Glutamatergic neuron (in vitro differentiated cells): ENCODE results near the gene SMYD2. TPM values are rescaled to one million over a fixed set of nuclear protein-coding genes. Genes with fewer than 3 reads are reported as not detected.
A peak's percentile ranks its signal among the peaks of the same experiment; 100 is the strongest.

Source experiments
- DNase-seq: peaks from one replicate; pipeline ENCODE4 v3.0.0; 2022
- H3K27ac Mint-ChIP-seq: one replicate; pipeline ENCODE4 v1.8.0; 2020; ENCODE audit warnings: mild to moderate bottlenecking, mixed read lengths, inconsistent platforms; ENCODE audit not compliant: unreplicated experiment
- H3K27me3 Mint-ChIP-seq: one replicate; pipeline ENCODE4 v1.8.0; 2020; ENCODE audit warnings: mild to moderate bottlenecking, moderate library complexity, mixed read lengths, inconsistent platforms; ENCODE audit not compliant: unreplicated experiment
- H3K36me3 Mint-ChIP-seq: one replicate; pipeline ENCODE4 v1.8.0; 2020; ENCODE audit warnings: mild to moderate bottlenecking, mixed read lengths, inconsistent platforms; ENCODE audit not compliant: unreplicated experiment
- H3K4me1 Mint-ChIP-seq: one replicate; pipeline ENCODE4 v1.8.0; 2020; ENCODE audit warnings: mild to moderate bottlenecking, low read depth, mixed read lengths, inconsistent platforms; ENCODE audit not compliant: unreplicated experiment
- H3K4me3 Mint-ChIP-seq: one replicate; pipeline ENCODE4 v1.8.0; 2020; ENCODE audit warnings: mild to moderate bottlenecking, mixed read lengths, inconsistent platforms; ENCODE audit not compliant: unreplicated experiment
- H3K9me3 Mint-ChIP-seq: one replicate; pipeline ENCODE4 v1.8.0; 2020; ENCODE audit warnings: mild to moderate bottlenecking, moderate library complexity, mixed read lengths, inconsistent platforms; ENCODE audit not compliant: unreplicated experiment
- total RNA-seq: library from RNA; stranded (reverse); fragmentation: NEBNext Ultra II Directional; extraction: Animal tissue kit (Norgen Biotek cat#: 25700); gene quantifications from one replicate; pipeline ENCODE4 v1.2.1, GENCODE V29; 2021; ENCODE audit not compliant: unreplicated experiment
- TF ChIP-seq, protein P1 (sequence below): fragments of 200-600 bp; sonication (generic); IDR thresholded peaks from one replicate; pipeline ENCODE4 v1.5.0; 2021; ENCODE audit not compliant: partially characterized antibody, unreplicated experiment

SMYD2 gene
- total RNA-seq, 1 donor from 2014 or later: 26.0 TPM

DNA sequence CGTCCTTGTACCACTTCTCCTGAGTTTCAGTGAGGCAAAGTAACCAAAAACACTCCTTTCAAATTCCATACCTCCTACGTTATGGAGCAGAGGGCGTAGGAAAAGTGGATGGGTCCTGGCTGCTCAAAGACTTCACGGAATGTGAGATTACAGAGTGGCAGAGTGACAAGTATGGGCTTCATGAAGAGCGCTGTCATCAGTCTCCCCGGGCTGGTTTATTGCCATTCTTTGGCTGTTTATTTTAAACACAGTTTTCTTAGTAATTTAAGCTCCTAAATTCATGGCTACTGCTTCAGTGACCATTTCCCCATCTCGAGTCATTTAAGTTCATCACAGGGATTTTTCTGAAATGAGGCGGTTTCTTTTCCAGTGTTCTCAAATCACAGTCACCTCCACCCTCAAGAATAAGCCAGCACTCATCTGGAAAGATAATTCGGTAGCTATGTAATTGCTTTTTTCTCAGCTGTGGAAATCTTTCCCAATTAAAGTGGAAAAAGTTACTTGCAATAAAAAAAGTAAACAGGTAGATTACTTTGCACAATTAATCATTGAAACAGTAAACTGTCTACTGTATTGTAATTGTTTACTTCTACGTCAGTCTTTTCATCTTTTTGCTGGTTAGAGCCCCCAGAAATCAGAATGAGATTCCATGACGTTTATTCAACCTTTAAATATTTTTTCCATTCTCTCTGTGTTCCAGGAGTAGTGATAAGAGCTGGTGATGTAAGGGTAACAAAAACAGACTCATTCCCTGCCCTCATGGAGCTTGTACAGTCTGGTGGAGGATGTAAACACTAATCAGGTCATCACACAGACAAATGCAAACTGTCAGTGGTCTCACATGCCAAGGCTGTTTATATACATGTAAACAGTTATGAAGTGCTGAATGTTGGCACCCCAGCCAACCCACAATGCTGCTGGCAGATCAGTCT, 3.0 kb upstream of the SMYD2 start:
- Mint-ChIP-seq H3K4me1 (peaks cover 5% of the 10 kb centered on the region), H3K4me3 (no peak overlapping the region), H3K36me3 (peaks cover 5% of the 10 kb centered on the region), H3K27ac (no peak overlapping the region), H3K27me3 (peaks cover 6% of the 10 kb centered on the region), H3K9me3 (peaks cover 9% of the 10 kb centered on the region)
- DNase-seq: no peak
- TF ChIP-seq, protein P1, sequence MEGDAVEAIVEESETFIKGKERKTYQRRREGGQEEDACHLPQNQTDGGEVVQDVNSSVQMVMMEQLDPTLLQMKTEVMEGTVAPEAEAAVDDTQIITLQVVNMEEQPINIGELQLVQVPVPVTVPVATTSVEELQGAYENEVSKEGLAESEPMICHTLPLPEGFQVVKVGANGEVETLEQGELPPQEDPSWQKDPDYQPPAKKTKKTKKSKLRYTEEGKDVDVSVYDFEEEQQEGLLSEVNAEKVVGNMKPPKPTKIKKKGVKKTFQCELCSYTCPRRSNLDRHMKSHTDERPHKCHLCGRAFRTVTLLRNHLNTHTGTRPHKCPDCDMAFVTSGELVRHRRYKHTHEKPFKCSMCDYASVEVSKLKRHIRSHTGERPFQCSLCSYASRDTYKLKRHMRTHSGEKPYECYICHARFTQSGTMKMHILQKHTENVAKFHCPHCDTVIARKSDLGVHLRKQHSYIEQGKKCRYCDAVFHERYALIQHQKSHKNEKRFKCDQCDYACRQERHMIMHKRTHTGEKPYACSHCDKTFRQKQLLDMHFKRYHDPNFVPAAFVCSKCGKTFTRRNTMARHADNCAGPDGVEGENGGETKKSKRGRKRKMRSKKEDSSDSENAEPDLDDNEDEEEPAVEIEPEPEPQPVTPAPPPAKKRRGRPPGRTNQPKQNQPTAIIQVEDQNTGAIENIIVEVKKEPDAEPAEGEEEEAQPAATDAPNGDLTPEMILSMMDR: no peak

DNA sequence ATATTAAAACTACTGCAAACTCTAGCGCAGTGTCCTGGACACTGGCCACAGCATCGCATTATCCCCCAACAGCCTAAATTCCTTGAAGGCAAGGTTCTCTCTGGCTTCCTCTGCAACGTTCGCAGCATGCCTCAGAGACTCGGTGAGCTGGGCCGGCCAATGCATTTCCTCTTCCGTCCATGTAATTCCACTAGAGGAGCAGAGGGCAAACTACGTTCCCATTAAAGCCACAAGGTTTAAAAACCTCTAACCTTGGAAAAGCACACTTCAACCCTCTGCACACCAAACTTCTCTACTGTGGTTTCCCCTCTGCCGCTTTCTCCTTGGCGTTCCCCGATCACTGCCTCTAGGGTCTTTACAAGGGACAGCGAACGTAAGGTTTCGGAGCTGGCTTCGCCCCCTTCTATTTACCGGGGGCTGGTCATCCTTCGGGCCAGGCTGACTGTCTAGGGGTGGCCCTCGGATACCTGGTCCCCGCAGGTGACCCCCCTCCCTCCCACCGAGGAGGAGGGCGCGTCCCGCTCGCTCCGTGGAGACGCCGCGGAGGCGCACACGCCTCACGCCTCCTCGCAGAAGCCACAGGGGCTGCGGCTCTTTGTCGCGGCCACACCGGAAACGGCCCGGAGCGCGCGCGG, 456 bp upstream of the SMYD2 start:
- DNase-seq: peak; percentile 39
- peaks cover 10% of the 10 kb centered on the region for H3K27me3 Mint-ChIP-seq

DNA sequence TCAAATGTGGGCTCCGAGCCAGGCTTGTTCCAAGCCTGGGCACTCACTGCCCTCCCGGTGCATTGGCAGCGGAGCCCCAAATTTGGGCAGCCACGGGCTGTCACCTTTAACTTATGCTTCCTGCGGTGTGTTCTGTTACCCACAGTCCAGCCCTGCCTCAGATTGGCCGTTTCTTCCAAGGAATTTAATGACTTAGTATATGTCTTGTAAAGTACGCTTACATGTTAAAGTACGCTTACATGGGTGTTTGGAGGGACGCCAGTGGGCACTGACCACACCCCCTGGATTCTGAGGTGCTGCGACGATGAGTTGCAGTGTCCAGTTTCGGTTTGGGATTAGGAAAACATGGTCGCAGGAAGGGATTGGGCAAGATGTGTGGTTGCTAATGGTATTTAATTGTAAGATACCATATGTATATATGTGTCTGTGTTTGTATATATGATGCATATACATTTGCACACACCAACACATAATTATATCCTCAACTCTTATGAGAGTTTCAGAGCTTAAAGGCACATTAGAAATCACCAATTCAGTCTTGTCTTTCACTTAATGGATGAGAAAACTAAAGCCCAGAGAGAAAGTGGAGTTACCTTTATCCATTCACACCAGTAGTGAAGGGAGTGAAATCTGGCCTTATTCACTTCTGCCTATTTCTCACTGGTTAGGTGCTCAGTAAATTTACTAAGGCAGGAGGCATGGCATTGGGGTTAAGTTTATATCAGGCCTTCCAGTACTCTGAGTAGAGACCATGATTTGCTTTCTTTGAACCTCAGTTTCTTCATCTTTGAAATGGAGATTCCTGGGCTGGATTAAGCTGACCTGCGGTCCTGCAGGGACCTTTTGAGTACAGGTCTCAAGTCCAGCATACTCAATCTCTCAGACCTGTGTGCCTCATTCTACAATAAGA, 1.0 kb downstream of the SMYD2 start:
- peaks cover 5% of the 10 kb centered on the region for H3K4me1 Mint-ChIP-seq
- H3K27ac Mint-ChIP-seq: no peak overlapping the region
- peaks cover 5% of the 10 kb centered on the region for H3K36me3 Mint-ChIP-seq
- no peak for DNase-seq
- peaks cover 7% of the 10 kb centered on the region for H3K9me3 Mint-ChIP-seq
- H3K27me3 Mint-ChIP-seq: peaks cover 7% of the 10 kb centered on the region
- TF ChIP-seq, protein P1: no peak
- peak overlapping the region; percentile 84 for H3K4me3 Mint-ChIP-seq

More for the DNA sequence above, 456 bp upstream of the SMYD2 start:
- TF ChIP-seq, protein P1: no peak
- H3K9me3 Mint-ChIP-seq: peaks cover 7% of the 10 kb centered on the region
- peaks cover 5% of the 10 kb centered on the region for H3K36me3 Mint-ChIP-seq
- peak overlapping the region; percentile 80 for H3K27ac Mint-ChIP-seq
- peak overlapping the region; percentile 95 for H3K4me3 Mint-ChIP-seq
- H3K4me1 Mint-ChIP-seq: peaks cover 5% of the 10 kb centered on the region

DNA sequence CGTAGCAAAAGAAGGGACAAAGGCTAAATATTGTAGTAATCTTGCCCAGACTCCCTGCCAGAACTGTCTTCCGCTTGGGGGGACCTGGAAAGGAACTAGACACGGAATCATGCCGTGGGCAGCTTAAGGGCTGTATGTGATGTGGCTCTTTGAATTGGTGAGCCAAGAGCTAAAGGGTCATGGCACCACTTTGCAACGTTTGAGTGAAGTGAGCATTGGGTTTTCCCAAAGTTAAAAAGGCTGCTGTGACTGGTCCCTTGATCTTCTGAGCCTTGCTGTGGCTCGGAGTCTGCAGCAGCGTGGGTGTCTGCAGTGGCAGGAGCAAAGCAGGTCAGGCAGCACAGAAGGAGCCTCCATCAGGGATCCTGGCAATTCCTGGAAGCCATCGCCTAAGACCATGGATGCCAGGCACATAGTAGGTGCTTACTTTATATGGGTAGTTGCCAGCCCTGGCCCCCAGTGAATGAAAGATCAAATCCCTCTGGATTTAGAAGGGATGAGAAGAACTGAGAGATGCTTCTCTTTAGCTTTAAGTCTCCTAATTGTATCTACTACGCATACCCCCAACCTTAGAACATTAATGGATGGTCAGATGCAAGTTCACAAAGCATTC, 1.8 kb downstream of the SMYD2 start:
- peak overlapping the region; percentile 84 for H3K4me3 Mint-ChIP-seq
- peaks cover 5% of the 10 kb centered on the region for H3K4me1 Mint-ChIP-seq
- DNase-seq: no peak
- H3K9me3 Mint-ChIP-seq: peaks cover 7% of the 10 kb centered on the region
- peaks cover 5% of the 10 kb centered on the region for H3K36me3 Mint-ChIP-seq
- TF ChIP-seq, protein P1: no peak
- no peak overlapping the region for H3K27ac Mint-ChIP-seq
- peaks cover 7% of the 10 kb centered on the region for H3K27me3 Mint-ChIP-seq
